BJ (cell line): ENCODE results near the gene PRSS57. TPM values are rescaled to one million over a fixed set of nuclear protein-coding genes. Genes with fewer than 3 reads are reported as not detected.

Experiments
- CTCF ChIA-PET: fragments of 350-600 bp; formaldehyde crosslinking; extraction: SDS; loops from one replicate; lab custom pipeline; 2021; ENCODE audit warnings: antibody characterized with exemption, inconsistent platforms; lab: Yijun Ruan, JAX
- POLR2A ChIA-PET: fragments of 300-600 bp; sonication (Branson Sonifier 250); formaldehyde crosslinking; extraction: SDS; loops from one replicate; lab custom pipeline; 2021; ENCODE audit warnings: antibody characterized with exemption; lab: Charles Lee
- DNase-seq: peaks from one replicate; pipeline ENCODE4 v3.0.0-alpha.2; 2011; ENCODE audit warnings: low read depth
- H3K27me3 ChIP-seq: 2 replicates; pipeline ENCODE4 v1.6.0; 2011; ENCODE audit warnings: low read length; ENCODE audit not compliant: control insufficient read depth, insufficient read depth
- H3K36me3 ChIP-seq: 2 replicates; pipeline ENCODE4 v1.5.1; 2011; ENCODE audit warnings: low read length; ENCODE audit not compliant: control insufficient read depth, insufficient read depth
- H3K4me3 ChIP-seq: 2 replicates; pipeline ENCODE4 v1.5.1; 2011; ENCODE audit warnings: low read depth, mild to moderate bottlenecking, control low read depth, low read length
- polyA plus RNA-seq: library from polyadenylated mRNA; depleted of rRNA; stranded (reverse); fragments of >200 nt; gene quantifications from 2 replicates; pipeline ENCODE4 v1.2.3, GENCODE V29; 2011
- TF ChIP-seq, protein P1 (sequence below): IDR thresholded peaks from 2 replicates; pipeline ENCODE4 v1.5.1; 2011; ENCODE audit warnings: low read depth, mild to moderate bottlenecking, control low read depth, inconsistent platforms, low read length, moderate library complexity; ENCODE audit not compliant: insufficient read depth

PRSS57 gene
- polyA plus RNA-seq, 1 experiment: not detected

DNA sequence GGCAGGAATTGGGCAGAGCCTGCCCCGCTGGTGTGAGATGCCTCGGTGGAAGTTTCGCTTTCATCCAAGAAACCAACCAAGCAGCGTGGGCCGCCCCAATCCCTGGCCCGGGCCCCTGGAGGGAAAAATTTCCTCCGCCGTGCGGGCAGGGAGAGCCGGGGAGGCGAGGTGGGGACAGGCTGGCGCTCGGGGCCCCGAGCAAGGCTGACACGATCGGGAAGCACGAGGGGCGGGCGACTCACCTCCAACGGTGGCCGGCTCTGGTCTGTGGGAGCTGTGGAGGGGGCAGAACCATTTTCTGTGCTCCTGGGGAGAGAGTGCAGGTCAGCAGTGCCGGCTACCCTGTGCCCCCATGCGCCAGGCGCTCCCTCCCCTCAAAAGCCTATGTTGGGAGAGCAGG lies 43.3 kb downstream of the PRSS57 start:
- H3K27me3 ChIP-seq: no peaks in the 10 kb centered on the region
- ChIA-PET CTCF (interaction anchor here (1.1 kb wide), 1 partner anchor 17 kb away, joined by 3 read pairs; no protein-coding TSS in a partner anchor), POLR2A (no interaction called here)
- H3K36me3 ChIP-seq: peaks cover 28% of the 10 kb centered on the region
- TF ChIP-seq, protein P1, sequence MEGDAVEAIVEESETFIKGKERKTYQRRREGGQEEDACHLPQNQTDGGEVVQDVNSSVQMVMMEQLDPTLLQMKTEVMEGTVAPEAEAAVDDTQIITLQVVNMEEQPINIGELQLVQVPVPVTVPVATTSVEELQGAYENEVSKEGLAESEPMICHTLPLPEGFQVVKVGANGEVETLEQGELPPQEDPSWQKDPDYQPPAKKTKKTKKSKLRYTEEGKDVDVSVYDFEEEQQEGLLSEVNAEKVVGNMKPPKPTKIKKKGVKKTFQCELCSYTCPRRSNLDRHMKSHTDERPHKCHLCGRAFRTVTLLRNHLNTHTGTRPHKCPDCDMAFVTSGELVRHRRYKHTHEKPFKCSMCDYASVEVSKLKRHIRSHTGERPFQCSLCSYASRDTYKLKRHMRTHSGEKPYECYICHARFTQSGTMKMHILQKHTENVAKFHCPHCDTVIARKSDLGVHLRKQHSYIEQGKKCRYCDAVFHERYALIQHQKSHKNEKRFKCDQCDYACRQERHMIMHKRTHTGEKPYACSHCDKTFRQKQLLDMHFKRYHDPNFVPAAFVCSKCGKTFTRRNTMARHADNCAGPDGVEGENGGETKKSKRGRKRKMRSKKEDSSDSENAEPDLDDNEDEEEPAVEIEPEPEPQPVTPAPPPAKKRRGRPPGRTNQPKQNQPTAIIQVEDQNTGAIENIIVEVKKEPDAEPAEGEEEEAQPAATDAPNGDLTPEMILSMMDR: no peak
- DNase-seq: no peak
- no peak overlapping the region for H3K4me3 ChIP-seq

DNA sequence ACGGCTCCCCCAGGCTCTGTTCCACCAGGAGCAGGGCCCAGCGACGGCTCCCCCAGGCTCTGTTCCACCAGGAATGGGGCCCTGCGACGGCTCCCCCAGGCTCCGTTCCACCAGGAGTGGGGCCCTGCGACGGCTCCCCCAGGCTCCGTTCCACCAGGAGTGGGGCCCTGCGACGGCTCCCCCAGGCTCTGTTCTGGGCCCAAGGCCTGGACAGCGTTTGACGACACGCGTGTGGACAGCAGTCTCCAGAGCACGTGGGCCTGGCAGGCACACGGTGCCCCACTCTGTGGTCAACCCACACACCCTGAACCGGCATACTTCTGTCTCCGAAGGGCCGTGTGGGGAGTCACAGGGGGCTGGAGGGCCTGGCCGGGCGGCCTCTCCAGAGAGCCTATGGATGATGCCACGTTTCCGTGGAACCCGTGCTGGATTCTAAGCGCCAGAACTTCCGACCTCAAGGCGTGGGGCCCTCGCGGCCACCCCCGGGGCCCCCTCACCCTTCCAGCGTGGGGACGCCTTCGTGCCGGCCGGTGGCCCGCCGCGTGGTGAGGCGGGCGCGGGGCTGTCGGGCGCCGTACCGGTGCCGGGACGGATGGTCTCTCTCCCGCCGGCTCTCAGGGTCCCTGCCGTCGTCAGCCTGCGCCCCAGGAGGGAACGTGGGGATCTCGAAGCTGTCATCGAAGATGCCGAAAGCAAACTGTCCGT lies 44.0 kb downstream of the PRSS57 start:
- no peak for DNase-seq
- Histone ChIP-seq H3K36me3 (peaks cover 31% of the 10 kb centered on the region), H3K27me3 (no peaks in the 10 kb centered on the region), H3K4me3 (no peak overlapping the region)
- ChIA-PET CTCF (interaction anchor here (1.1 kb wide), 1 partner anchor 16 kb away, joined by 3 read pairs; no protein-coding TSS in a partner anchor), POLR2A (no interaction called here)
- TF ChIP-seq, protein P1: no peak

DNA sequence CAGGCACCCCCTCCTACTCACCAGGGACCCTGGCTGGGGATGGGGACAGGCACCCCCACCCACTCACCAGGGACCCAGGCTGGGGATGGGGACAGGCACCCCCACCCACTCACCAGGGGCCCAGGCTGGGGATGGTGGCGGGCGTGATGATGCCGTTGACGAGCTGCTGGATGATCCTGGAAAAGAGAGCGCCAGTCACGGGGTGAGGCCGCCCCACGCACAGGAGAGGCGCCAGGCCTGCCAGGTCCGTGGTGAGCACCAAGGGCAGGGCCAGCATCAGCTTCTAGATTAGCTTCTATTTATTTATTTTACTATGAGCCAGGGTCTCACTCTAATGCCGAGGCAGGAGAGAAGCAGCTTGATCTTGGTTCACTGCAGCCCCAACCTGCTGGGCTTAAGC lies 45.1 kb downstream of the PRSS57 start:
- no peak overlapping the region for H3K4me3 ChIP-seq
- ChIA-PET POLR2A (no interaction called here), CTCF (no interaction called here)
- no peaks in the 10 kb centered on the region for H3K27me3 ChIP-seq
- H3K36me3 ChIP-seq: peaks cover 34% of the 10 kb centered on the region
- TF ChIP-seq, protein P1: no peak
- DNase-seq: no peak

DNA sequence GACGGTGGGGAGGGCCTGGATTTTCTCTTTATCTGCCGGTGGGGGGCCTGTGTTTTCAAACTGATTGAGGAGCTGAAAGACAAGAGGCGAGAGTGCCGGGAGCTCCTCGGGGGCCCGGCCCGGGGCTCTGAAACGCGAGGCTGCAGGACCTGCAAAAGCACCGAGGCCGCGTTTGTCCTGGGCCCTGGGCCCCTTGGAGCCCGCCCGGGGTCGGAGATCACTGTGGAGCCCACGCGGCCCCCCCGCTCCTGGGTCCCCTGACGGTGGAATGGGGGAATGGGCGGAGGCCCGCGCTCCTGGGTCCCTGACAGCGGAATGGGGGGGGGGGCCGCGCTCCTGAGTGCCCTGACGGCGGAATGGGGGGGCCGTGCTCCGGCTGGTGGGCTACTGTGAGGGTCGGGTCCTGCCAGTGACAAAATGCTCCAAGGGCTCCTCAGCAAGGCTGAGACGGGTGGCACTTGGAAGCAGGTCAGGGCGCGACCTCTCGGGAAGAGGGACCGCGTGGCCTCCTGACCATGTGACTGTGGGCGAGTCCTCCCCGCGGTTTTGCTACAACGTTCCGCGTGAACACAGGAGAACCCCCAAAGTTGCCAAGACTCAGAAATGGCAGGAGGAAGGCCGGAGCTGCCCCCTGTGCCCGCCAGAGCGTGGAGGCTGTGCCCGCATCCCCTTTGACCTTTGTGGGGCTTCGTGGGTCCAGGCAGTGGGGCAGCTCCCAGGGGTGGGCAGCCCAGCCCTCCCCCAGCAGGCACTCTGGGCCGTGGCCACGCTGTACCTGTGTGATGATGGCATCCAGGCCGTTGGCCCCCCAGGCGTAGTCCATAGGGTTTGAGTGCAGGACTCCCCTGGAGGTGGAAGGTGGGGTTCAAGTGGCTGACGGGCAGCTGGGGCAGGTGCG lies 46.1 kb downstream of the PRSS57 start:
- ChIA-PET POLR2A (no interaction called here), CTCF (no interaction called here)
- Histone ChIP-seq H3K4me3 (no peak overlapping the region), H3K27me3 (no peaks in the 10 kb centered on the region), H3K36me3 (peaks cover 36% of the 10 kb centered on the region)
- TF ChIP-seq, protein P1: no peak
- DNase-seq: no peak

DNA sequence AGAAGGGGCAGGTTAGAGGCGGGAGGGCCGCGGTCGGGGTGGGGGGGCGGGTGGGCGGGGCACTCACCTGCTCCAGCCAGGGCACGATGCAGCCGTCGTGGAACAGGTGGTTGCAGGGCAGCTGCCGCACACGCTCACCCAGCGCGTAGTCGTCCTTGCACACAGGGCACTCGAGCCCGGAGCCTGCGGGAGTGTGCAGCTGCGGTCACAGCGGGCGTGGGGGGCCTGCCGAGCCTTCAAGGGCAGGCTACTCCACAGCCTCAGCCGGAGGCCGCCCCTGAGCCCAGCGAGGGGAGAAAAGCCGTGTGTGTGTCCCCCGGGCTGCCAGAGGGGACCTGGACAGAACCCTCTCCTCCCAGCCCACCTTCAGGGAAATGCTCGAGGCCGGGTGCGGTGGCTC lies 46.9 kb downstream of the PRSS57 start:
- H3K4me3 ChIP-seq: no peak overlapping the region
- peaks cover 29% of the 10 kb centered on the region for H3K36me3 ChIP-seq
- TF ChIP-seq, protein P1: no peak
- no peak for DNase-seq
- H3K27me3 ChIP-seq: no peaks in the 10 kb centered on the region
- POLR2A ChIA-PET: no interaction called here
- CTCF ChIA-PET: no interaction called here
